ENCODE measurements around the gene ATP1A4.
"Not testable (repeated sequence)": the region's sequence is repeated elsewhere in the genome, so short reads cannot be mapped to it uniquely, and the experiment has no call there.

The ATP1A4 gene

GRCh38 chr1:160117300-160117699, 34.1 kb upstream of the ATP1A4 start:
- Mint-ChIP-seq H3K36me3 (ENCODE audit: low read depth) (no peaks in the 10 kb centered on the region), H3K9me3 (no peaks in the 10 kb centered on the region), H3K27ac (no peak overlapping the region), H3K4me3 (no peak overlapping the region), H3K27me3 (peaks cover 5% of the 10 kb centered on the region), H3K4me1 (ENCODE audit: low read depth) (no peaks in the 10 kb centered on the region)

- no peak overlapping the region for H3K4me3 Mint-ChIP-seq
- no peak overlapping the region for H3K27ac Mint-ChIP-seq
- no peaks in the 10 kb centered on the region for H3K9me3 Mint-ChIP-seq
- H3K4me1 Mint-ChIP-seq (ENCODE audit: low read depth), result no peaks in the 10 kb centered on the region
- H3K36me3 Mint-ChIP-seq (ENCODE audit: low read depth), result no peaks in the 10 kb centered on the region
- peaks cover 5% of the 10 kb centered on the region for H3K27me3 Mint-ChIP-seq
Measured at GRCh38 chr1:160117709-160118183, 33.7 kb upstream of the ATP1A4 start.

GRCh38 chr1:160118928-160119327, 32.5 kb upstream of the ATP1A4 start:
- Mint-ChIP-seq H3K36me3 (ENCODE audit: low read depth) (no peaks in the 10 kb centered on the region), H3K27ac (no peak overlapping the region), H3K4me3 (no peak overlapping the region), H3K4me1 (ENCODE audit: low read depth) (no peaks in the 10 kb centered on the region), H3K9me3 (no peaks in the 10 kb centered on the region), H3K27me3 (peaks cover 5% of the 10 kb centered on the region)

GRCh38 chr1:160120797-160121196, 30.6 kb upstream of the ATP1A4 start:
- Mint-ChIP-seq H3K27ac (no peak overlapping the region), H3K27me3 (peaks cover 5% of the 10 kb centered on the region), H3K4me3 (no peak overlapping the region), H3K9me3 (no peaks in the 10 kb centered on the region), H3K36me3 (ENCODE audit: low read depth) (no peaks in the 10 kb centered on the region), H3K4me1 (ENCODE audit: low read depth) (no peaks in the 10 kb centered on the region)

GRCh38 chr1:160121388-160121787, 30.0 kb upstream of the ATP1A4 start:
- H3K36me3 Mint-ChIP-seq (ENCODE audit: low read depth), result no peaks in the 10 kb centered on the region
- H3K9me3 Mint-ChIP-seq, result no peaks in the 10 kb centered on the region

GRCh38 chr1:160122978-160123495, 28.4 kb upstream of the ATP1A4 start:
- no peak overlapping the region for H3K27ac Mint-ChIP-seq
- H3K27me3 Mint-ChIP-seq, result no peaks in the 10 kb centered on the region
- H3K4me1 Mint-ChIP-seq (ENCODE audit: low read depth), result no peaks in the 10 kb centered on the region
- H3K36me3 Mint-ChIP-seq (ENCODE audit: low read depth), result no peaks in the 10 kb centered on the region
- no peaks in the 10 kb centered on the region for H3K9me3 Mint-ChIP-seq
- H3K4me3 Mint-ChIP-seq, result no peak overlapping the region

More at GRCh38 chr1:160121388-160121787, 30.0 kb upstream of the ATP1A4 start:
- no peak overlapping the region for H3K27ac Mint-ChIP-seq
- H3K27me3 Mint-ChIP-seq, result peaks cover 5% of the 10 kb centered on the region
- no peak overlapping the region for H3K4me3 Mint-ChIP-seq
- H3K4me1 Mint-ChIP-seq (ENCODE audit: low read depth), result no peaks in the 10 kb centered on the region

GRCh38 chr1:160123726-160124125, 27.7 kb upstream of the ATP1A4 start:
- no peaks in the 10 kb centered on the region for H3K36me3 Mint-ChIP-seq (ENCODE audit: low read depth)
- H3K4me3 Mint-ChIP-seq, result no peak overlapping the region
- H3K27me3 Mint-ChIP-seq, result no peaks in the 10 kb centered on the region
- H3K9me3 Mint-ChIP-seq, result no peaks in the 10 kb centered on the region
- H3K4me1 Mint-ChIP-seq (ENCODE audit: low read depth), result no peaks in the 10 kb centered on the region
- no peak overlapping the region for H3K27ac Mint-ChIP-seq

- no peaks in the 10 kb centered on the region for H3K27me3 Mint-ChIP-seq
- H3K4me1 Mint-ChIP-seq (ENCODE audit: low read depth), result no peaks in the 10 kb centered on the region
- no peaks in the 10 kb centered on the region for H3K9me3 Mint-ChIP-seq
- H3K4me3 Mint-ChIP-seq, result no peak overlapping the region
- no peaks in the 10 kb centered on the region for H3K36me3 Mint-ChIP-seq (ENCODE audit: low read depth)
- no peak overlapping the region for H3K27ac Mint-ChIP-seq
Measured at GRCh38 chr1:160124705-160125478, 26.5 kb upstream of the ATP1A4 start.

GRCh38 chr1:160125746-160126145, 25.7 kb upstream of the ATP1A4 start:
- no peaks in the 10 kb centered on the region for H3K9me3 Mint-ChIP-seq
- H3K27ac Mint-ChIP-seq, result no peak overlapping the region
- H3K4me3 Mint-ChIP-seq, result no peak overlapping the region
- peaks cover 5% of the 10 kb centered on the region for H3K27me3 Mint-ChIP-seq
- H3K36me3 Mint-ChIP-seq (ENCODE audit: low read depth), result no peaks in the 10 kb centered on the region
- H3K4me1 Mint-ChIP-seq (ENCODE audit: low read depth), result no peaks in the 10 kb centered on the region

GRCh38 chr1:160126342-160126741, 25.1 kb upstream of the ATP1A4 start:
- not testable (repeated sequence) for H3K27ac Mint-ChIP-seq; H3K4me3 Mint-ChIP-seq; H3K9me3 Mint-ChIP-seq; H3K27me3 Mint-ChIP-seq; H3K36me3 Mint-ChIP-seq (ENCODE audit: low read depth); H3K4me1 Mint-ChIP-seq (ENCODE audit: low read depth)

- no peak overlapping the region for H3K27ac Mint-ChIP-seq
- H3K36me3 Mint-ChIP-seq (ENCODE audit: low read depth), result no peaks in the 10 kb centered on the region
- H3K4me1 Mint-ChIP-seq (ENCODE audit: low read depth), result no peaks in the 10 kb centered on the region
- no peaks in the 10 kb centered on the region for H3K9me3 Mint-ChIP-seq
- H3K4me3 Mint-ChIP-seq, result no peak overlapping the region
- peaks cover 9% of the 10 kb centered on the region for H3K27me3 Mint-ChIP-seq
Measured at GRCh38 chr1:160127381-160127780, 24.0 kb upstream of the ATP1A4 start.

GRCh38 chr1:160127865-160128523, 23.4 kb upstream of the ATP1A4 start:
- no peaks in the 10 kb centered on the region for H3K4me1 Mint-ChIP-seq (ENCODE audit: low read depth)
- H3K27me3 Mint-ChIP-seq, result peaks cover 9% of the 10 kb centered on the region
- H3K27ac Mint-ChIP-seq, result no peak overlapping the region
- H3K9me3 Mint-ChIP-seq, result no peaks in the 10 kb centered on the region
- no peak overlapping the region for H3K4me3 Mint-ChIP-seq
- H3K36me3 Mint-ChIP-seq (ENCODE audit: low read depth), result no peaks in the 10 kb centered on the region

- Mint-ChIP-seq H3K36me3 (ENCODE audit: low read depth) (no peaks in the 10 kb centered on the region), H3K4me1 (ENCODE audit: low read depth) (no peaks in the 10 kb centered on the region), H3K4me3 (no peak overlapping the region), H3K9me3 (no peaks in the 10 kb centered on the region), H3K27me3 (peaks cover 9% of the 10 kb centered on the region), H3K27ac (no peak overlapping the region)
Measured at GRCh38 chr1:160128636-160129035, 22.8 kb upstream of the ATP1A4 start.

GRCh38 chr1:160129046-160129445, 22.4 kb upstream of the ATP1A4 start:
- H3K36me3 Mint-ChIP-seq (ENCODE audit: low read depth), result no peaks in the 10 kb centered on the region
- no peaks in the 10 kb centered on the region for H3K9me3 Mint-ChIP-seq
- peaks cover 9% of the 10 kb centered on the region for H3K27me3 Mint-ChIP-seq
- H3K4me1 Mint-ChIP-seq (ENCODE audit: low read depth), result no peaks in the 10 kb centered on the region
- no peak overlapping the region for H3K27ac Mint-ChIP-seq
- no peak overlapping the region for H3K4me3 Mint-ChIP-seq

GRCh38 chr1:160129558-160129957, 21.8 kb upstream of the ATP1A4 start:
- Mint-ChIP-seq H3K27me3 (peaks cover 9% of the 10 kb centered on the region), H3K27ac (no peak overlapping the region), H3K4me1 (ENCODE audit: low read depth) (no peaks in the 10 kb centered on the region), H3K4me3 (no peak overlapping the region), H3K36me3 (ENCODE audit: low read depth) (no peaks in the 10 kb centered on the region), H3K9me3 (no peaks in the 10 kb centered on the region)

All from stimulated activated naive CD8-positive, alpha-beta T cell treated with anti-CD3 and anti-CD28 coated beads, Interleukin-15, Interleukin-2, amounts not matched to agents 100 ng/mL and 50 ng/mL, for 24 hours (primary cell).